ENCODE data around the gene IFITM2. TPM values are rescaled to one million over a fixed set of nuclear protein-coding genes. Genes with fewer than 3 reads are reported as not detected.
"Not testable (repeated sequence)": the region's sequence is repeated elsewhere in the genome, so short reads cannot be mapped to it uniquely, and the experiment has no call there.

Gene IFITM2
- total RNA-seq, 1 donor from 2014 or later: 344 TPM

DNA sequence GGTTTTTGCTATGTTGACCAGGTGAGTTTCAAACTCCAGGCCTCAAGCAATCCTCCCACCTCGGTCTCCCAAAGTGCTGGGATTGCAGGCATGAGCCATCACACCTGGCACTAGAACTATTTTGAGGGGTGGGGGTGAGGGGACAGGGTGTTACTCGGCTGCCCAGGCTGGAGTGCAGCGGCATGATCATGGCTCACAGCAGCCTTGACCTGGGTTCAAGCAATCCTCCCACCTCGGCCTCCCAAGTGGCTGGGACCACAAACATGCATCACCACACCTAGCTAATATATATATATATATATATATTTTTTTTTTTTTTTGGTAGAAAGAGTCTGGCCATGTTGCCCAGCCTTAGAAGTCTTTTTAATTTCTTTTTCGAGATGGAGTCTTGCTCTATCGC lies 30.1 kb downstream of the IFITM2 start:
- DNase-seq (ENCODE audit: extremely low read depth, low read depth, low spot score): no peak

DNA sequence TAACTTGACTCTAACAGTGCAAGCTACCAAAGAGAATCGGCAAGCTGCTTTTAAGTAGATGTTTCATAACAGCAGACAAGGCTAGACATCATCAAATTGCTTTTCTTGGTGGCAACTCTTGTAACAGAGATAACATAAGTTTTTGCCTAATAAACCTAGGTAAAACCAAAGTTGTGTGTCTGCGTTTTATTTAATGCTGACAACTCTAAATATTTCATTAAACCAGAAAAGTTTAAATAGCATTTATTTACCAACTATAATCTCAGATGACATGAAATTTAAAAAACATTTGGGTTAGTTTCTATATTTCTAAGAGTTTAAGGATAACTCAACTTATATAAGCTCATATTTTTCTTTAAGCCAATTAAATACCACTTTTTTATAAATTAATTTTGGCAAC lies 32.3 kb downstream of the IFITM2 start:
- DNase-seq (ENCODE audit: extremely low read depth, low read depth, low spot score): no peak

DNA sequence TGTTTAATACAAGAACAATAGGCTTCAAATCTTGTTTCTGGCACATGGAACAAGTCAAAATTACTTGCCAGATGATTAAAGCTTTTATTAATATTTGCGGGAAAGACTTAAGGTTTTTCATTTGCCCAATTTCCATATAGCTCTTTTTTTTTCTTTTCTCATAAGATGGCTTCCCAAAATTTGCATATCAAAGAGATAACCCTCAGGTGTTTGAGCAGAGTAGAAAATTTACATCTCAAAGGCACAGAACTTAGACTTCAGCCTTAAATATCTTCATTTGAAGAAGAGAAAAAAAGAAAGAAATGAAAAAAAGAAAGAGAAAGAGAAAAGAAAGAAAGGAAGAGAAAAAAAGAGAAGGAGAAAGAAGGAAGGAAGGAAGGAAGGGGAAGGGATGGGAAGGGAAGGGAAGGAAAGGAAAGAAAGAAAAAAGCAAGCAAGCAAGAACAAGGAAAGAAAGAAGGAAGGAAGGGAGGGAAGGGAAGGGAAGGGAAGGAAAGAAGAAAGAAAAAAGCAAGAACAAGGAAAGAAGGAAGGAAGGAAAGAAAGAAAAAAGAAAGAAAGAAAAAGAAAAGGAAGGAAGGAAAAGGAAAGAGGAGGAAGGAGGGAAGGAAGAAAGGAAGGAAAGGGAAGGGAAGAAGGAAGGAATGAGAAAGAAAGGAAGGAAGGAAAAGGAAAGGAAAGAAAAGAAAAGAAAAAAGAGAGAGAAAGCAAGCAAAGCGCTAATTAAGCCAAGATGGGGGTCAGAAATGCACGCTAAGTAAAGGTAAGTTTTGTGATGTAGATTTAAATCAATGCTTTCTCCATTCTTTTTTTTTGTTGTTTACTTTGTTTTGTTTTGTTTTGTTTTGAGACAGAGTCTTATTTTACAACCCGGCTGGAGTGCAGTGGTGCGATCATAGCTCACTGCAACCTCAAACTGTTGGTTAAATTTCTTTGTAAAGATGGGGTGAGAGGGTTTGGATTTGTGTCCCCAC lies 33.2 kb downstream of the IFITM2 start:
- DNase-seq (ENCODE audit: extremely low read depth, low read depth, low spot score): no peak

DNA sequence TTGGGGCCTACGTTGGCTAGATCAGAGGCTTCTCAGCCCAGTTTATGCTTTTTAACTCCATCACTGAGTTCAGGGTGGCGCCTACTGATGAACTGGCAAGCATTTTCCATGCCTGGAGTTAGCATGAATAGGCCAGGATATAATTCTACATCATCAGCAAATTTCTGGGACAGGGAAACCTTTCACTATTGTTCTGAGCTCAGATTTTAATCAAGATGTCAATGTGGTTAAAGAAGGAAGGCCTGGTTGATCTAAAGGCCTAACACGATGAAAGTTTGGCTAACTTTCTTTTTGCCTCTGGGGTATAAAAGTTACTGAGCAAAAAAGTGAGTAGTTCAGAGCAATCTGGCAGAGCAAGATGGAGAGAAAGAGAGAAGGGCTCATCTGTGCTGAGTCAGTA lies 34.7 kb downstream of the IFITM2 start:
- DNase-seq (ENCODE audit: extremely low read depth, low read depth, low spot score): no peak

DNA sequence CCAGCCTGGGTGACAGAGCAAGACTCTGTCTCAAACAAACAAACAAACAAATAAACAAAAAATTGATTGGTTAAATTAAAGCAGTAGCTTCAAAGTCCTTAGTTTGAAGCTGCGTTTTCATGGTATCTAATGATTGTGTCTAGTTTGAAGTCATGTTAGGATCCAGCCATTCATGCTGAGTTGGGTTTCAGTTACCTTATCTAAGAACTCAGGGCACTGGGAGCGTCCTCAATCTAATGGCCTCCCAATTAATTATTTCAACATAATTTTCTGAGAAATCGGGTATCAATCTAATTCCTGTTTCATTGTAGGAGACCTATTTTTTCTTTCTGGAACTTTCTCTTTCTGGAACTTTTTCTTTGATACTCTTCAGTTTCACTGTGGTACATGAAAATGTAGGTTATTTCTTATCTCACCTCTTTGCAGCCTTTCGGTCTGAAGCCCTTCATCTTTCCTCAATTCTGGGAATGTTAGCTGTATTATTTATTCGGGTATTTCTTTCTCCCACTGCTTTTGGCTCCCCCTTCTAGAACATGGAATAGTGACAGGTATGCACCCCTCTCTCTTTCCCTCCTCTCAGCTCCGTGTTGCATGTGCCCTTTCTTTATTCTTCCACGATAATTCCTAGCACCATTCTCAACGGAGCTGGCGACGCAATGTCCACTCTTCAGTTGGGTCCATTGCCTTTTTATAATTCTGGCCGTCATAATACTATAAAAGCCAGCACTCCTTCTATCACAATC lies 37.4 kb downstream of the IFITM2 start:
- DNase-seq (ENCODE audit: extremely low read depth, low read depth, low spot score): no peak

- DNase-seq (ENCODE audit: extremely low read depth, low read depth, low spot score): no peak
Measured at GRCh38 chr11:346529-346928, 38.9 kb downstream of the IFITM2 start.

DNA sequence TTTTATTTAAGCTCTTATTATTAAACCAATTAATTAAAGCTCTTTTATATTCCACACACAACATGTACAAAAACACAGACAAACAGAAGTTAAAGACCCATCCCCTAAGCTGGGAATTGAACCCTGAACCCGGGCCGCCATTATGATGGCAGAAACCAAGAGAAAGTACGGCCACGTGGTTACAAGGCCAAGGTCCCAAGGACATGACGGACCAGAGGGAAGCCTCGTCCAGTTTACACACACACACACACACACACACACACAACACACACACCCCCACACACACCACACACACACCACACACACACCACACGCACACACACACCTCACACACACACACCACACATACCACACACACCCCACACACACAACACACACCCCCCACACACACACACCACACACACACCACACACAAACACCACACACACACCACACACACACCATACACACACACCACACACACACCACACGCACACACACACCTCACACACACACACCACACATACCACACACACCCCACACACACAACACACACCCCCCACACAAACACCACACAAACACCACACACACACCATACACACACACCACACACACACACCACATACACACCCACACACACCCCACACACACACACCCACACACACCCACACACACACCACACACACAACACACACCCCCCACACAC lies 41.8 kb downstream of the IFITM2 start:
- not testable (repeated sequence) for DNase-seq (ENCODE audit: extremely low read depth, low read depth, low spot score)

- not testable (repeated sequence) for DNase-seq (ENCODE audit: extremely low read depth, low read depth, low spot score)
Measured at GRCh38 chr11:350033-350722, 42.6 kb downstream of the IFITM2 start.

GRCh38 chr11:350723-351255 lies 43.2 kb downstream of the IFITM2 start:
- no peak for DNase-seq (ENCODE audit: extremely low read depth, low read depth, low spot score)

DNA sequence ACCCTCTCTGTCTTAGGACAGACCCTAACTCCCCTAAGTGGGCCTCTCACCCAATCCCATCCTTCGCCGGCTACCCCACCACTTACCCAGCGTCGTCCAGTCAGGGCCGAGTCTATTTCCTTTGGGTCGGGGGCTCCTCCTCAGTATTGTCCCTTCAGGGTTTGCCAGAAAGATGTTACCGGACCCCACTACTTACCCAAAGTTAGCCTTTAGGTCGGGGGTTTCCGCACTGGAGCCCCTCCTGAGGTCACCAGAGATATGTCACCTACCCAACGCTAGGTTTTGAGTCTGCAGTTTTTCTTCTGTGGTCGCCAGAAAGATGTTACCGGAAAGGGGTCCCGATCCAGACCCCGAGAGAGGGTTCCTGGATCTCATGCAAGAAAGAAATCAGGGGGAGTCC lies 43.8 kb downstream of the IFITM2 start:
- DNase-seq (ENCODE audit: extremely low read depth, low read depth, low spot score): no peak

DNA sequence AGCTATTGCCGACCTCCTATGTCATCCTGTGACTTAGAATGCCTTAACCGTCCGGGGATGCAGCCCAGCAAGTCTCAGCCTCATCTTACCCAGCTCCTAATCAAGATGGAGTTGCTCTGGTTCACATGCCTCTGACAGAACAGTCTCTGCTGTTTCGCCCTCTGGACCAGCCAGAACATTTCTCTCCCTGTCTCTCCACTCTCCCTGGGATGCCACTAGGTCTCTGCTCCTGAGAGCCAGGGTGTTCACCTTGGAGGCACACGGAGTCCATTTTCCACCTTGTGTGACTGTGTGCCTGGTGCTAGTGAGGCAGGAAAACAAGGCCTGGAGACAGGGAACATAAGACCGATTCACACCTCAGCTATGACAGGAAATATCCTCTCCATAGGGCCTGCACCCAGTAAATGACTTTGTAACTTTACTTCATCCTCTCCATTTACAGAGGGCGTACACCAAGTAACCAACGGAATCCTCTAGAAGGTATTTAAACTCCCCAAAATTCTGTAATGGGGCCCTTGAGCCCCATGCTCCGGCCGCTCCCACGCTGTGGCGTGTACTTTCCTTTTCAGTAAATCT lies 44.9 kb downstream of the IFITM2 start:
- no peak for DNase-seq (ENCODE audit: extremely low read depth, low read depth, low spot score)

- no peak for DNase-seq (ENCODE audit: extremely low read depth, low read depth, low spot score)
Measured at GRCh38 chr11:353179-353873, 45.7 kb downstream of the IFITM2 start.

- no peak for DNase-seq (ENCODE audit: extremely low read depth, low read depth, low spot score)
Measured at GRCh38 chr11:355581-356458, 48.2 kb downstream of the IFITM2 start.

DNA sequence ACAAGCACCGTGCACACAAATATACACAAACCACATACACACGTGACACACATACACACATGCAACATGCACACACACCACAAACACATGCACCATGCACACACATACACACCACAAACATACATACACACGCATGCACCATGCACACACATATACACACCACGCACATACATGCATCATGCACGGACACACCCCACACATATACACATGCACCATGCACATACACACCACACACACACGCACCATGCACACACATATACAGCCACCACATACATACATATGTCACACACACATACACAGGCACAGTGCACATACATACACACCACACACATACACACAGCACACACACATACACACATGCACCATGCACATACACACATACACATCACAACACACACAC lies 49.0 kb downstream of the IFITM2 start:
- DNase-seq (ENCODE audit: extremely low read depth, low read depth, low spot score): no peak

DNA sequence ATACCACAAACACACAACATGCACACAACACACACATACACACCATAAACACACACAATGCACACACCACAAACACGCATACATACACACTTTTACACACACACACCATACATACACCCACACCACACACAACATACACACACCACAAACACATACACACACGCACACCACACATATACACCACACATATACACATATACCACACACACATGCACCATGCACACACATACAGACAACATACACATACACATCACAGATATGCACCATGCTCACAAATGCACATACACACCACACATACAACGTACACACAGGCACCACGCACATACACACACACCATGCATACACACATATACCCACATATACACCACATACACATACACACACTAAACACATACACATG lies 50.0 kb downstream of the IFITM2 start:
- no peak for DNase-seq (ENCODE audit: extremely low read depth, low read depth, low spot score)

DNA sequence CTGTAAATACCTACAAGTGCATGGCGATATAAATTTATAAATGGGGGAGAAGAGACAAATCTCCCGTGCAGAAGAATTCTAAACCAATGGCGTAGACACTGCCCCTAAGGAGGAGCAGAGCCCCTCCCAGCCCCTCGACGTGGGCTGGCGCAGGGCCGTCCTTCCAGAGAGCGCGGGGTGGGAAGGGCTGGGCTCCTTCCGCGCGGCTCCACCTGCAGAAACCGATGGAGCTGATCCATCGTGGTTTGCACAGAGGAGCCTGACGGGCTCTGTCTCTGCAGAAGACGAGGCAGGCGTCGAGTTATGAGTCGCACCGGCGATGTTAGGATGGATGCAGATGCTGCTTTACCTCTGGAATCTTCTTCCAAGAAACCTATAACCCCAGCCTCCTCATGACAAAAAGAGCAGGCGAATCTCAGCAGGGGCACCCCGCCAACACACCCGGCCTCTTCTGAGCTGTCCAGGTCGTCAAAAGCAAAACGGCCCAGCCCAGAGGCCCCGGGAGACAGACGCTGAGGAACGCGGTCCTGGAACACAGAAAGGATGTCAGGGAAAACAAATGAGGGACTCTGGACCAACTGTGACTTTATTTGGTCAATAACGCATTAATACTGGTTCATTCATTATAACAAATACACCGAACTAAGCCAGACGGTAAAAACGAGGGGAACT lies 50.6 kb downstream of the IFITM2 start:
- DNase-seq (ENCODE audit: extremely low read depth, low read depth, low spot score): no peak

Data from glomerular endothelial cell (primary cell).